BJ (cell line): Measurements from ENCODE around the gene CRYGN. TPM values are rescaled to one million over a fixed set of nuclear protein-coding genes. Genes with fewer than 3 reads are reported as not detected.

Source experiments
- CTCF ChIA-PET: fragments of 350-600 bp; formaldehyde crosslinking; extraction: SDS; loops from one replicate; lab custom pipeline; 2021; ENCODE audit warnings: antibody characterized with exemption, inconsistent platforms; lab: Yijun Ruan, JAX
- POLR2A ChIA-PET: fragments of 300-600 bp; sonication (Branson Sonifier 250); formaldehyde crosslinking; extraction: SDS; loops from one replicate; lab custom pipeline; 2021; ENCODE audit warnings: antibody characterized with exemption; lab: Charles Lee
- DNase-seq: peaks from one replicate; pipeline ENCODE4 v3.0.0-alpha.2; 2011; ENCODE audit warnings: low read depth
- H3K27me3 ChIP-seq: 2 replicates; pipeline ENCODE4 v1.6.0; 2011; ENCODE audit warnings: low read length; ENCODE audit not compliant: control insufficient read depth, insufficient read depth
- H3K36me3 ChIP-seq: 2 replicates; pipeline ENCODE4 v1.5.1; 2011; ENCODE audit warnings: low read length; ENCODE audit not compliant: control insufficient read depth, insufficient read depth
- H3K4me3 ChIP-seq: 2 replicates; pipeline ENCODE4 v1.5.1; 2011; ENCODE audit warnings: low read depth, mild to moderate bottlenecking, control low read depth, low read length
- polyA plus RNA-seq: library from polyadenylated mRNA; depleted of rRNA; stranded (reverse); fragments of >200 nt; gene quantifications from 2 replicates; pipeline ENCODE4 v1.2.3, GENCODE V29; 2011
- TF ChIP-seq, protein P1 (sequence below): IDR thresholded peaks from 2 replicates; pipeline ENCODE4 v1.5.1; 2011; ENCODE audit warnings: low read depth, mild to moderate bottlenecking, control low read depth, inconsistent platforms, low read length, moderate library complexity; ENCODE audit not compliant: insufficient read depth

CRYGN gene
- polyA plus RNA-seq, 1 experiment = 0.10 TPM

DNA sequence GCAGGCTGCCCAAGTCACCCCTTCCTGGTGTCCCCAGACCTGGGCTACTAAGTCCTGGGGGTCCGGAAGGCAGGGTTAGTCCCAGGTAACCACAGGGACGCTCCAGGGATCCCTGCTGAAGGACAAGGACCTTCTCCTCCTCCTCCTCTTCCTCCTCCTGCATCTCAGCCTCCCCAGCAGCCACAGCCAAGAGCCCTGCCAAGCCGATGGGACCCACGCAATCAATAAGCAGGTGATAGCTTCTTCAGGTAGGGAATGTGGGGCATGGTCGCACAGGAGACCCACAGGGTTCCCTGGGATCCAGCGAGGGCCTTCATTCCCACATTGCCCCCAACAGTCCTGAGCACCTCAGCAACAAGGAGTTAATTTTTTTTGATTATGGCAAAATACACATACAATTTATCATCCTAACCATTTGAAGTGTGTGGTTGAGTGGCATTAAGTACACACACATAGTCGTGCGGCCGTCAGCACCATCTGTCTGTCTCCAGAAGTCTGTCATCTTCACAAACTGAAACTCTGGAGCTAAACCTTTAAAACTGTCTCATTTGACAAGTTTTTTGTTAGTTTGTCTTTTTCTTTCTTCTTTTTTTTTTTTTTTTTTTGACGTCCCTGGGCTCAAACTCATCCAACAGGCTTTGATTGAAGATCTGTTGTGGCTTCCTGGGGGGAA is 12.1 kb downstream of the CRYGN start:
- ChIA-PET POLR2A (interaction anchor here (1.2 kb wide), 1 partner anchor 32 kb away, joined by 3 read pairs; no protein-coding TSS in a partner anchor), CTCF (interaction anchor here (1.3 to 1.4 kb wide), 2 partner anchors 9 to 21 kb away, joined by 4 to 8 read pairs; no protein-coding TSS in a partner anchor)
- Histone ChIP-seq H3K27me3 (peaks cover 3% of the 10 kb centered on the region), H3K36me3 (no peaks in the 10 kb centered on the region), H3K4me3 (no peak overlapping the region)
- TF ChIP-seq, protein P1, sequence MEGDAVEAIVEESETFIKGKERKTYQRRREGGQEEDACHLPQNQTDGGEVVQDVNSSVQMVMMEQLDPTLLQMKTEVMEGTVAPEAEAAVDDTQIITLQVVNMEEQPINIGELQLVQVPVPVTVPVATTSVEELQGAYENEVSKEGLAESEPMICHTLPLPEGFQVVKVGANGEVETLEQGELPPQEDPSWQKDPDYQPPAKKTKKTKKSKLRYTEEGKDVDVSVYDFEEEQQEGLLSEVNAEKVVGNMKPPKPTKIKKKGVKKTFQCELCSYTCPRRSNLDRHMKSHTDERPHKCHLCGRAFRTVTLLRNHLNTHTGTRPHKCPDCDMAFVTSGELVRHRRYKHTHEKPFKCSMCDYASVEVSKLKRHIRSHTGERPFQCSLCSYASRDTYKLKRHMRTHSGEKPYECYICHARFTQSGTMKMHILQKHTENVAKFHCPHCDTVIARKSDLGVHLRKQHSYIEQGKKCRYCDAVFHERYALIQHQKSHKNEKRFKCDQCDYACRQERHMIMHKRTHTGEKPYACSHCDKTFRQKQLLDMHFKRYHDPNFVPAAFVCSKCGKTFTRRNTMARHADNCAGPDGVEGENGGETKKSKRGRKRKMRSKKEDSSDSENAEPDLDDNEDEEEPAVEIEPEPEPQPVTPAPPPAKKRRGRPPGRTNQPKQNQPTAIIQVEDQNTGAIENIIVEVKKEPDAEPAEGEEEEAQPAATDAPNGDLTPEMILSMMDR = no peak
- no peak for DNase-seq

- TF ChIP-seq, protein P1 = no peak
- H3K27me3 ChIP-seq = peaks cover 3% of the 10 kb centered on the region
- CTCF ChIA-PET = interaction anchor here (1.5 to 1.8 kb wide), 2 partner anchors 59 to 67 kb away, joined by 3 to 7 read pairs; no protein-coding TSS in a partner anchor
- POLR2A ChIA-PET = no interaction called here
- no peak for DNase-seq
- H3K36me3 ChIP-seq = no peaks in the 10 kb centered on the region
- no peak overlapping the region for H3K4me3 ChIP-seq
Observed at GRCh38 chr7:151426904-151427704, 12.8 kb downstream of the CRYGN start.

DNA sequence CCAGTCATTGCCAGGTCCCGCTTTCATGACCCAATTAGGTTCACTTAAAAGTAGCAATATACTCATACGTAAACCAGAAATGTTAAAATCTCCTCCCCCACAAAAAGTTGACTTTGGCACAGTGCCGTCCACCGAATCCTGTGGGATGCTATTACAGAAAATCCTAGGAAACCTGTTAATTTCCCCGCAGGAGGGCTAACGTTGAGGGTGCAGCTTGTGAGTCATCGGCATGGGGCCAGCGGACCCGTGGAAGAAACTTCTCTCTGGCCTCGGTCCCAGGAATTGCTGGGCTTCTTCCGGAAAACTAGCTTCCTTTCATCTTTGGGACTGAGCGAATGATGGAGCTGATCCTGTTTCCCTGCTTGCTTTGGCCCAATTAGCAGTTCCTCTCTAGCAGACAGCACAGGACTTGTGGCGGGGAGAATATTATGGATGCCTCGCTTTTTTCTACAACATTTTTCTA is 13.5 kb downstream of the CRYGN start:
- TF ChIP-seq, protein P1 = no peak
- Histone ChIP-seq H3K36me3 (no peaks in the 10 kb centered on the region), H3K4me3 (no peak overlapping the region), H3K27me3 (peaks cover 7% of the 10 kb centered on the region)
- POLR2A ChIA-PET = no interaction called here
- CTCF ChIA-PET = interaction anchor here (1.5 to 1.8 kb wide), 2 partner anchors 58 to 66 kb away, joined by 3 to 7 read pairs; no protein-coding TSS in a partner anchor
- peak; percentile 49 for DNase-seq

DNA sequence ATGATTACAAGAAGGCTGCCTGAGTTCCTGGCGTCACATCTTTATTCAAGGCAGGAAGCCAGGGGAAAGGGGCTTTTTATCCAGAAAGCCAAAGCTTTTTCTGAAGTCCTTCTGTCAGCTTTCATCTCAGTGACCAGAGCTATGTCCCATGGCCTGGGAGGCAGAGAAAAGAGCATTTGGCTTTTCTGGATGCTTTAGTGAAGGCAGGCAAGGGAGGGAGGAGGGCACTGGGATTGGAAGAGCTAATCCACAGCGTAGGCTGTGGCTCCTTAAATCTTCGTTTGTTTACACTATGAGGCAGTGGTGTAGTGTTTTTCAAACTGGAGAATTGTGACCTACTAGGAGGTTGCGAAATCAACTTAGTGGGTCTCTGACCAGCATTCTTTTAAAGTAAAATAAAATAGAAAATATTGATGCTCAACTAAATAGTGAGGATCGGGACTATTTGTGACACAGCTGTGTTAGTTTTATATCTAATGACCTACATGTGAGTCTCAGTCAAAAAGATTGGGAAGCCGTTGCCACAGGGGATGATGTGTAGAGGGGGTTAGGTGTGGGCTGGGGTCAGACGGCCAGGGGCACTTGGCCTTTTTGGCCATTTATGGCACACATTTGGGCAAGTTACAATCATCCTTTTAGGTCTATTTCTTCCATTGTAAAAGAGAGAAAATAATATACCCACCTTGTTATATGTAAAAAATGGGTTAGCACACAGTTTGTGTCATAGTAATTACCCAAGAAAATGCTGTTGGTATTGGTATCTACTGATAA is 14.1 kb downstream of the CRYGN start:
- POLR2A ChIA-PET = no interaction called here
- CTCF ChIA-PET = interaction anchor here (1.2 to 1.8 kb wide), 3 partner anchors 13 to 66 kb away, joined by 3 to 7 read pairs (median 5); no protein-coding TSS in a partner anchor
- DNase-seq = peak; percentile 48
- H3K27me3 ChIP-seq = peaks cover 7% of the 10 kb centered on the region
- TF ChIP-seq, protein P1 = no peak
- no peak overlapping the region for H3K4me3 ChIP-seq
- no peaks in the 10 kb centered on the region for H3K36me3 ChIP-seq
